DOHH2 (cell line): ENCODE results near the gene RAI2.

ENCODE experiments used
- CTCF ChIP-seq: fragments of 200-600 bp; sonication (generic); IDR thresholded peaks from one replicate; pipeline ENCODE4 v1.5.1; 2014; ENCODE audit warnings: antibody characterized with exemption, mild to moderate bottlenecking, low read depth, low read length; ENCODE audit not compliant: poor library complexity, severe bottlenecking
- EZH2phosphoT487 ChIP-seq: fragments of 200-600 bp; sonication (generic); IDR thresholded peaks from 2 replicates; pipeline ENCODE4 v1.6.1; 2017; ENCODE audit warnings: borderline replicate concordance, mild to moderate bottlenecking, antibody characterized with exemption, low read length, moderate library complexity, mixed read lengths

GRCh38 chrX:17876135-17876534, 15.0 kb upstream of the RAI2 start:
- TF ChIP-seq CTCF (no peak), EZH2phosphoT487 (no peak)
